Upper lobe of left lung (tissue), 6 donors: ENCODE data around the gene CCL7. TPM values are rescaled to one million over a fixed set of nuclear protein-coding genes. Genes with fewer than 3 reads are reported as not detected.
A peak's percentile ranks its signal among the peaks of the same experiment; 100 is the strongest.

Source experiments
- ATAC-seq, 2 donors: fragments of 200-7000 bp; cut with Tn5 transposase; one replicate each; pipeline ENCODE4 v1.9.1; 2022; ENCODE audit warnings: mild to moderate bottlenecking in 2 of 2, moderate library complexity in 2 of 2; ENCODE audit not compliant: low FRiP score in 2 of 2
- DNase-seq, 2 donors: peaks; one replicate each; pipeline ENCODE4 v3.0.0-alpha.2; 2019 to 2020
- H3K27ac ChIP-seq, 4 donors: fragments of 200-600 bp; sonication (generic); one replicate each; pipeline ENCODE4 v1.5.1; 2016 to 2019
- H3K27me3 ChIP-seq, 4 donors: fragments of 200-600 bp; sonication (generic); one replicate each; pipeline ENCODE4 v1.5.1; 2017 to 2019
- H3K36me3 ChIP-seq, 4 donors: fragments of 200-600 bp; sonication (generic); one replicate each; pipeline ENCODE4 v1.5.1; 2016 to 2019
- H3K4me1 ChIP-seq, 4 donors: fragments of 200-600 bp; sonication (generic); one replicate each; pipeline ENCODE4 v1.5.1; 2018 to 2019
- H3K4me3 ChIP-seq, 4 donors: fragments of 200-600 bp; sonication (generic); one replicate each; pipeline ENCODE4 v1.5.1; 2017 to 2019; ENCODE audit warnings: mild to moderate bottlenecking in 2 of 4, moderate library complexity in 1 of 4
- H3K9me3 ChIP-seq, 4 donors: fragments of 200-600 bp; sonication (generic); one replicate each; pipeline ENCODE4 v1.5.1; 2018 to 2019
- EP300 ChIP-seq, 4 donors: sonication (generic); formaldehyde crosslinking; IDR thresholded peaks; one replicate each; pipeline ENCODE4 v1.5.1; 2017; ENCODE audit warnings: antibody characterized with exemption in 4 of 4, control low read depth in 2 of 4
- POLR2A ChIP-seq, 4 donors: fragments of 450-650 bp; IDR thresholded peaks; one replicate each; pipeline ENCODE4 v1.5.1; 2016 to 2017; ENCODE audit warnings: antibody characterized with exemption in 4 of 4, mild to moderate bottlenecking in 2 of 4
- POLR2AphosphoS5 ChIP-seq, 2 donors: sonication (generic); formaldehyde crosslinking; IDR thresholded peaks; one replicate each; pipeline ENCODE4 v1.5.1; 2017; ENCODE audit warnings: antibody characterized with exemption in 2 of 2
- WGBS, 2 donors: methylation state at CpG; one replicate each; pipeline ENCODE4 v1.1.5; 2017 to 2018; 5-methylcytosine and 5-hydroxymethylcytosine counted together
- total RNA-seq, 6 donors: library from RNA; depleted of rRNA in 4 of 6; stranded (reverse); fragments of >200 nt in 4 of 6; gene quantifications; one replicate each; pipeline versions ENCODE4 v1.1.0 to v1.2.1, GENCODE V29; 2016 to 2021
- TF ChIP-seq, protein P1 (sequence below), 6 experiments: fragments of 450-650 bp in 4 of 6; fragments of 200-600 bp in 2 of 6; sonication (generic) in 2 of 6; IDR thresholded peaks; one replicate each; pipeline ENCODE4 v1.5.1; 2016 to 2019; ENCODE audit warnings: antibody characterized with exemption in 6 of 6
- donor health status: DM: no; HTN: no; CAD: no; lungs with moderate emphysema.
- donor health status: DM: no; HTN: yes; CAD: no; lungs with severe emphysema.

The CCL7 gene
- total RNA-seq, 6 donors from 2014 or later, result 0.34 TPM; not detected in 5

DNA sequence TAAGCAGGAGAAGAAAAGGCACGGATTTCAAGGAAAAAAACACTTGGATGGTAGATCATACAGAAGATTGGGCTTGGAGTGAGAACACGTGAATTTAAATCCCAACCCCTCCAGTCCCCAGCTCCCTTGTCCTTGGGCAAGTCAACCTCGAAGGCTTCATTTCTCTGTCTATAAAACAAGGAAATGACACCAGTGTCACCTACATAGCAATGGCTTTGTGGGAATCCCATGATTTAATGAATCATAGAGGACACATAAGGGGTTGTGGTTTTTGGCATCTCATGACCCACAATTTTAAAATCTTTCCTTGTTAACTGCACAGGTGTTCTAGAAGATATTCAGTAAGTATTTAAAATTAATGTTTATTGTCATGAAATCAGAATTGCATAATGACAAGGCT, 23.1 kb upstream of the CCL7 start:
- Histone ChIP-seq H3K9me3 (no peaks in the 10 kb centered on the region), H3K4me3 (no peak overlapping the region), H3K27me3 (no peaks in the 10 kb centered on the region), H3K27ac (peak overlapping the region; percentile 53 to 62 (median 55)), H3K4me1 (peaks cover 64 to 70% (median 68%) of the 10 kb centered on the region in 4 donors), H3K36me3 (no peaks in the 10 kb centered on the region)
- TF ChIP-seq, protein P1, sequence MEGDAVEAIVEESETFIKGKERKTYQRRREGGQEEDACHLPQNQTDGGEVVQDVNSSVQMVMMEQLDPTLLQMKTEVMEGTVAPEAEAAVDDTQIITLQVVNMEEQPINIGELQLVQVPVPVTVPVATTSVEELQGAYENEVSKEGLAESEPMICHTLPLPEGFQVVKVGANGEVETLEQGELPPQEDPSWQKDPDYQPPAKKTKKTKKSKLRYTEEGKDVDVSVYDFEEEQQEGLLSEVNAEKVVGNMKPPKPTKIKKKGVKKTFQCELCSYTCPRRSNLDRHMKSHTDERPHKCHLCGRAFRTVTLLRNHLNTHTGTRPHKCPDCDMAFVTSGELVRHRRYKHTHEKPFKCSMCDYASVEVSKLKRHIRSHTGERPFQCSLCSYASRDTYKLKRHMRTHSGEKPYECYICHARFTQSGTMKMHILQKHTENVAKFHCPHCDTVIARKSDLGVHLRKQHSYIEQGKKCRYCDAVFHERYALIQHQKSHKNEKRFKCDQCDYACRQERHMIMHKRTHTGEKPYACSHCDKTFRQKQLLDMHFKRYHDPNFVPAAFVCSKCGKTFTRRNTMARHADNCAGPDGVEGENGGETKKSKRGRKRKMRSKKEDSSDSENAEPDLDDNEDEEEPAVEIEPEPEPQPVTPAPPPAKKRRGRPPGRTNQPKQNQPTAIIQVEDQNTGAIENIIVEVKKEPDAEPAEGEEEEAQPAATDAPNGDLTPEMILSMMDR (IDR thresholded peaks at IDR 0.05), result no peak
- TF ChIP-seq EP300 (IDR thresholded peaks at IDR 0.05), result no peak
- TF ChIP-seq POLR2A (IDR thresholded peaks at IDR 0.05), result no peak
- TF ChIP-seq POLR2AphosphoS5 (IDR thresholded peaks at IDR 0.05), result no peak
- DNase-seq, result no peak
- no peak for ATAC-seq
- 72 to 83% methylated on average over 3 of the region's 3 CpGs for WGBS, 2 donors

- 38% methylated on average over 6 of the region's 6 CpGs for WGBS, 2 donors
- peak in 1 of 2 donors; percentile 30 for DNase-seq
- no peak for TF ChIP-seq POLR2AphosphoS5 (IDR thresholded peaks at IDR 0.05)
- no peak for TF ChIP-seq EP300 (IDR thresholded peaks at IDR 0.05)
- TF ChIP-seq POLR2A (IDR thresholded peaks at IDR 0.05), result no peak
- TF ChIP-seq, protein P1 (IDR thresholded peaks at IDR 0.05), result no peak
- H3K9me3 ChIP-seq, result no peaks in the 10 kb centered on the region
- no peak overlapping the region for H3K4me3 ChIP-seq
- H3K27ac ChIP-seq, result peak overlapping the region; percentile 8 to 68 (median 33)
- peak in 1 of 2 donors; percentile 63 for ATAC-seq
- peaks cover 63 to 70% (median 68%) of the 10 kb centered on the region in 4 donors for H3K4me1 ChIP-seq
- no peaks in the 10 kb centered on the region for H3K36me3 ChIP-seq
- H3K27me3 ChIP-seq, result no peaks in the 10 kb centered on the region
Measured at GRCh38 chr17:34248511-34249024, 21.5 kb upstream of the CCL7 start.

DNA sequence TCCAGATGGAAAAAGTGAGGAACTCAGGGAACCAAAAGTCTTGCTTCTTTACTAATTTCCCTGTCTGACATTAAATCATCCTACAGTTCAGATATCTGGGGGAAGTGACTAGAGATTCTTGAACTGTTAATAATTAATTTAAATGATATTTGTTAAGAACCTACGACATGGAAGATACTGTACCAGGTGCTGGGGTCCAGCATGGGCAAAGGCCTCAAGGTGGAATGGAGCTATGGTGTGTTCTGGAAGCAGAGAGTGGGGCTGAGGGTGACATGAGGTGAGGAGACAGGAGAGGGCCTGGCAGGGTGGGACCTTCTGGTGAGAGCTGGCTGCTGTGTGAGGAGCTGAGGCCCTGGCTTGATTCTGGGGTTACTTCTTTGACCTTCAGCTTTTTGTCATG, 21.0 kb upstream of the CCL7 start:
- H3K9me3 ChIP-seq, result no peaks in the 10 kb centered on the region
- 45 to 59% methylated on average over 1 of the region's 1 CpG for WGBS, 2 donors
- no peaks in the 10 kb centered on the region for H3K27me3 ChIP-seq
- H3K4me1 ChIP-seq, result peaks cover 66 to 73% (median 69%) of the 10 kb centered on the region in 4 donors
- ATAC-seq, result no peak
- H3K27ac ChIP-seq, result peak overlapping the region; percentile 8 to 68 (median 33)
- no peaks in the 10 kb centered on the region for H3K36me3 ChIP-seq
- no peak overlapping the region for H3K4me3 ChIP-seq
- no peak for DNase-seq
- no peak for TF ChIP-seq POLR2AphosphoS5 (IDR thresholded peaks at IDR 0.05)
- TF ChIP-seq EP300 (IDR thresholded peaks at IDR 0.05), result no peak
- TF ChIP-seq, protein P1 (IDR thresholded peaks at IDR 0.05), result no peak
- TF ChIP-seq POLR2A (IDR thresholded peaks at IDR 0.05), result no peak

DNA sequence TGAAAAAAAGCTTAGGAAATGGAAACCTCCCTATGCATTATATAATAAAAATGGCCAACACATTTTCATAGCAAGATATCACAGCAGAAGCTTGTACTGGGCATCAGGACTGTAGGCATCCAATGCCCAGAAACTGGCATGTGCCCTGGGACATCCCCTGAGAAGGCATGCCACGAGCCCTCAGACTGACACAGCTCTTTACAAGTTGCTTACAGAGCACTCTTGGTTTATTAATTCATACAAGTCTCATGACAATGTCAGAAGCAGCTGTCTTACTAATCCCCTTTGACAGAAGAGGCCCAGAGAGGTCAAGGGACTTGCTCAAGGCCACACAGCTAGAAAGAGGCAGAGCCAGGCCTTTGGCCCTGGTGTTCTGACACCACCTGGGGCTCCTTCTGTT, 20.5 kb upstream of the CCL7 start:
- no peak overlapping the region for H3K4me3 ChIP-seq
- no peak for TF ChIP-seq POLR2A (IDR thresholded peaks at IDR 0.05)
- TF ChIP-seq POLR2AphosphoS5 (IDR thresholded peaks at IDR 0.05), result no peak
- TF ChIP-seq, protein P1 (IDR thresholded peaks at IDR 0.05), result no peak
- TF ChIP-seq EP300 (IDR thresholded peaks at IDR 0.05), result no peak
- no peaks in the 10 kb centered on the region for H3K36me3 ChIP-seq
- no peaks in the 10 kb centered on the region for H3K27me3 ChIP-seq
- H3K27ac ChIP-seq, result peak overlapping the region; percentile 8 to 68 (median 33)
- H3K4me1 ChIP-seq, result peaks cover 68 to 77% (median 72%) of the 10 kb centered on the region in 4 donors
- DNase-seq, result peak in 1 of 2 donors; percentile 55
- WGBS, 2 donors, result 38 to 50% methylated on average over 1 of the region's 1 CpG
- no peaks in the 10 kb centered on the region for H3K9me3 ChIP-seq
- ATAC-seq, result no peak

- Histone ChIP-seq H3K4me1 (peaks cover 74 to 90% (median 82%) of the 10 kb centered on the region in 4 donors), H3K4me3 (no peak overlapping the region), H3K9me3 (no peaks in the 10 kb centered on the region), H3K27ac (no peak overlapping the region), H3K36me3 (no peaks in the 10 kb centered on the region), H3K27me3 (no peaks in the 10 kb centered on the region)
- no peak for TF ChIP-seq EP300 (IDR thresholded peaks at IDR 0.05)
- TF ChIP-seq, protein P1 (IDR thresholded peaks at IDR 0.05), result no peak
- TF ChIP-seq POLR2AphosphoS5 (IDR thresholded peaks at IDR 0.05), result no peak
- TF ChIP-seq POLR2A (IDR thresholded peaks at IDR 0.05), result no peak
- DNase-seq (no peak), ATAC-seq (no peak)
- 91 to 95% methylated on average over 3 of the region's 3 CpGs for WGBS, 2 donors
Measured at GRCh38 chr17:34251186-34251585, 18.8 kb upstream of the CCL7 start.
